ENCODE data around the gene UNG. TPM values are rescaled to one million over a fixed set of nuclear protein-coding genes. Genes with fewer than 3 reads are reported as not detected.

The UNG gene
- total and polyA plus RNA-seq, 2 of the 4 experiments (the other 2 are of a cell fraction) = 13.3 to 16.0 TPM

- no peak overlapping the region for H3K27ac ChIP-seq (ENCODE audit: insufficient read depth, low read length)
- no peaks in the 10 kb centered on the region for H3K36me3 ChIP-seq (ENCODE audit: control insufficient read depth, insufficient read depth, low read length)
- no TSS peak for BruUV-seq (replicated peaks)
- H3K4me3 ChIP-seq (ENCODE audit: insufficient read depth, low read depth, low read length) = no peak overlapping the region
- dilution Hi-C loops (cut with HindIII; ENCODE audit: low sequenced_read_pairs, unreplicated experiment) (no loop called here), intact Hi-C loops (cut with micrococcal nuclease) (no loop called here), in situ Hi-C loops (cut with MboI; ENCODE audit: low sequenced_read_pairs) (no loop called here)
- H3K56ac ChIP-seq (ENCODE audit: extremely low read depth, insufficient read depth, low read length) = no peak overlapping the region
- no peak overlapping the region for H3K4ac ChIP-seq (ENCODE audit: low read depth, low read length)
- no peak overlapping the region for H3K9ac ChIP-seq (ENCODE audit: low read depth, low read length)
- H4K91ac ChIP-seq (ENCODE audit: insufficient read depth, low read depth, low read length) = no peak overlapping the region
- no peak overlapping the region for H3K23ac ChIP-seq (ENCODE audit: low read depth, low read length)
- no peak for DNase-seq
- TF ChIP-seq POLR2A (IDR thresholded peaks at IDR 0.05; ENCODE audit: low read depth, low read length) (no peak), ELK1 (IDR thresholded peaks at IDR 0.05; ENCODE audit: borderline replicate concordance, low read depth, low read length) (no peak), FOS (IDR thresholded peaks at IDR 0.05; ENCODE audit: low read depth, low read length) (no peak), NFE2L2 (IDR thresholded peaks at IDR 0.05; ENCODE audit: low read depth, low read length) (no peak), MXI1 (IDR thresholded peaks at IDR 0.05; ENCODE audit: borderline replicate concordance, low read depth, low read length) (no peak), CEBPB (IDR thresholded peaks at IDR 0.05; ENCODE audit: low read depth, low read length) (no peak), BHLHE40 (IDR thresholded peaks at IDR 0.05; ENCODE audit: low read depth, low read length) (no peak), CHD1 (IDR thresholded peaks at IDR 0.05; ENCODE audit: low read depth, low read length) (no peak), CTCF (conservative IDR thresholded peaks at IDR 0.05; ENCODE audit: low read depth, low read length) (no peak), MAFK (IDR thresholded peaks at IDR 0.05; ENCODE audit: low read depth, low read length) (no peak), USF2 (IDR thresholded peaks at IDR 0.05; ENCODE audit: low read depth, low read length) (no peak)
- peaks cover 4% of the 10 kb centered on the region; the same call in 1 of the 2 replicates for H3K4me1 ChIP-seq (ENCODE audit: control insufficient read depth, insufficient read depth, low read length)
- H2BK15ac ChIP-seq (ENCODE audit: low read depth, low read length) = no peak overlapping the region
- peaks cover 8% of the 10 kb centered on the region for H3K27me3 ChIP-seq (ENCODE audit: control insufficient read depth, insufficient read depth, low read length)
- no peak overlapping the region for H2AK5ac ChIP-seq (ENCODE audit: low read depth, low read length)
- H2AFZ ChIP-seq (replicated peaks; ENCODE audit: low read length, poor library complexity) = no peak overlapping the region
- H2AK9ac ChIP-seq (replicated peaks; ENCODE audit: low read depth, low read length, poor library complexity) = no peak overlapping the region
- no peaks in the 10 kb centered on the region for H3K9me1 ChIP-seq (ENCODE audit: insufficient read depth, low read length)
- ATAC-seq (ENCODE audit: low read depth) = no peak
- 89% methylated on average over 3 of the region's 13 CpGs; no CpG with 5 or more reads in 1 of the 2 experiments for WGBS, 2 experiments (ENCODE audit: extremely low coverage in 2 of 2, insufficient read length in 1 of 2)
- H4K20me1 ChIP-seq (ENCODE audit: insufficient read depth, low read length) = no peaks in the 10 kb centered on the region
- no peaks in the 10 kb centered on the region for H3K79me1 ChIP-seq (ENCODE audit: low read depth in 1 of 2, low read length in 2 of 2)
- H2BK5ac ChIP-seq (ENCODE audit: low read depth, low read length, poor library complexity, severe bottlenecking) = no peak overlapping the region
- no peak overlapping the region for H4K8ac ChIP-seq (ENCODE audit: low read depth in 2 of 2, low read length in 2 of 2)
- no peak overlapping the region for H3K18ac ChIP-seq (ENCODE audit: low read depth, low read length)
- no peak overlapping the region for H3K4me2 ChIP-seq (ENCODE audit: low read depth, low read length)
- ChIA-PET POLR2A (ENCODE audit: unreplicated experiment) (no interaction called here), CTCF (no interaction called here)
- no peak overlapping the region for H3K14ac ChIP-seq (replicated peaks; ENCODE audit: low read depth, low read length)
- no peak overlapping the region for H2BK120ac ChIP-seq (ENCODE audit: low read depth, low read length)
- no peak overlapping the region for H2BK20ac ChIP-seq (ENCODE audit: low read depth, low read length)
- no peaks in the 10 kb centered on the region for H3K9me3 ChIP-seq (ENCODE audit: control insufficient read depth, insufficient read depth, low read length)
- H4K5ac ChIP-seq (ENCODE audit: low read depth, low read length) = no peak overlapping the region
These were observed 30.3 kb downstream of the UNG start for GRCh38 chr12:109127533-109128242.
